IMR-90 (cell line): ENCODE results near the gene GABPB1. TPM values are rescaled to one million over a fixed set of nuclear protein-coding genes. Genes with fewer than 3 reads are reported as not detected.

ENCODE experiments used
- ATAC-seq: fragments of 200-7000 bp; cut with Tn5 transposase; 2 replicates; pipeline ENCODE4 v1.9.1; 2020; ENCODE audit warnings: low read depth, mild to moderate bottlenecking, moderate library complexity
- BruUV-seq: library from RNA; stranded (reverse); fragments of 400-500 nt; replicated peaks from 2 replicates; lab custom pipeline; 2021; lab: Mats Ljungman, UMichigan
- CTCF ChIA-PET: fragments of 300-600 bp; formaldehyde crosslinking; extraction: SDS; loops from one replicate; lab custom pipeline; 2021; ENCODE audit warnings: antibody characterized with exemption; lab: Yijun Ruan, JAX
- POLR2A ChIA-PET: fragments of 300-600 bp; sonication (Branson Sonifier 250); formaldehyde crosslinking; loops from one replicate; lab custom pipeline; 2022; ENCODE audit warnings: antibody characterized with exemption; ENCODE audit not compliant: unreplicated experiment; lab: Charles Lee
- DNase-seq: peaks from one replicate; pipeline ENCODE4 v3.0.0; 2013
- H2AFZ ChIP-seq: replicated peaks from 2 replicates; pipeline ENCODE3; 2013; ENCODE audit warnings: low read length, mild to moderate bottlenecking; ENCODE audit not compliant: poor library complexity
- H2AK5ac ChIP-seq: 2 replicates; pipeline ENCODE4 v1.6.1; 2013; ENCODE audit warnings: low read depth, low read length, inconsistent platforms
- H2AK9ac ChIP-seq: replicated peaks from 2 replicates; pipeline ENCODE3; 2013; ENCODE audit warnings: mild to moderate bottlenecking, low read depth, low read length, moderate library complexity; ENCODE audit not compliant: poor library complexity
- H2BK120ac ChIP-seq: 2 replicates; pipeline ENCODE4 v1.6.1; 2013; ENCODE audit warnings: low read depth, low read length, inconsistent platforms
- H2BK15ac ChIP-seq: 3 replicates; pipeline ENCODE4 v1.6.1; 2013; ENCODE audit warnings: low read depth, low read length, inconsistent platforms
- H2BK20ac ChIP-seq: 2 replicates; pipeline ENCODE4 v1.6.1; 2013; ENCODE audit warnings: low read depth, mild to moderate bottlenecking, inconsistent platforms, low read length, moderate library complexity
- H2BK5ac ChIP-seq: 2 replicates; pipeline ENCODE4 v1.6.1; 2013; ENCODE audit warnings: mild to moderate bottlenecking, low read depth, low read length, inconsistent platforms; ENCODE audit not compliant: poor library complexity, severe bottlenecking
- H3K14ac ChIP-seq: replicated peaks from 2 replicates; pipeline ENCODE4 v1.6.1; 2013; ENCODE audit warnings: low read depth, low read length, inconsistent platforms
- H3K18ac ChIP-seq: 2 replicates; pipeline ENCODE4 v1.6.1; 2013; ENCODE audit warnings: low read depth, low read length, control low read depth
- H3K23ac ChIP-seq: 2 replicates; pipeline ENCODE4 v1.6.1; 2013; ENCODE audit warnings: low read depth, low read length, inconsistent platforms
- H3K27ac ChIP-seq: 2 replicates; pipeline ENCODE4 v1.5.1; 2013; ENCODE audit warnings: mild to moderate bottlenecking, control low read depth, low read length; ENCODE audit not compliant: insufficient read depth
- H3K27me3 ChIP-seq: 2 replicates; pipeline ENCODE4 v1.6.1; 2013; ENCODE audit warnings: low read length; ENCODE audit not compliant: control insufficient read depth, insufficient read depth
- H3K36me3 ChIP-seq: 2 replicates; pipeline ENCODE4 v1.6.1; 2013; ENCODE audit warnings: low read length, mixed read lengths; ENCODE audit not compliant: control insufficient read depth, insufficient read depth
- H3K4ac ChIP-seq: 2 replicates; pipeline ENCODE4 v1.6.1; 2013; ENCODE audit warnings: low read depth, low read length, inconsistent platforms
- H3K4me1 ChIP-seq: 2 replicates; pipeline ENCODE4 v1.6.1; 2013; ENCODE audit warnings: low read length, mixed read lengths; ENCODE audit not compliant: control insufficient read depth, insufficient read depth
- H3K4me2 ChIP-seq: 2 replicates; pipeline ENCODE4 v1.6.1; 2013; ENCODE audit warnings: low read depth, mild to moderate bottlenecking, control low read depth, low read length, moderate library complexity
- H3K4me3 ChIP-seq: 2 replicates; pipeline ENCODE4 v1.5.1; 2013; ENCODE audit warnings: low read depth, mild to moderate bottlenecking, control low read depth, low read length, moderate library complexity; ENCODE audit not compliant: insufficient read depth
- H3K56ac ChIP-seq: 2 replicates; pipeline ENCODE4 v1.6.1; 2013; ENCODE audit warnings: low read length, inconsistent platforms; ENCODE audit not compliant: insufficient read depth; ENCODE audit errors: extremely low read depth
- H3K79me1 ChIP-seq, 2 experiments: 2 replicates each; pipeline ENCODE4 v1.6.1; 2013; ENCODE audit warnings: low read length in 2 of 2, inconsistent platforms in 1 of 2, low read depth in 1 of 2
- H3K9ac ChIP-seq: 2 replicates; pipeline ENCODE4 v1.6.1; 2013; ENCODE audit warnings: low read depth, low read length, control low read depth
- H3K9me1 ChIP-seq: 2 replicates; pipeline ENCODE4 v1.6.1; 2013; ENCODE audit warnings: low read length, inconsistent platforms; ENCODE audit not compliant: insufficient read depth
- H3K9me3 ChIP-seq: 2 replicates; pipeline ENCODE4 v1.6.1; 2013; ENCODE audit warnings: low read length; ENCODE audit not compliant: control insufficient read depth, insufficient read depth
- H4K20me1 ChIP-seq: 2 replicates; pipeline ENCODE4 v1.6.1; 2013; ENCODE audit warnings: low read length, inconsistent platforms; ENCODE audit not compliant: insufficient read depth
- H4K5ac ChIP-seq: 2 replicates; pipeline ENCODE4 v1.6.1; 2013; ENCODE audit warnings: mild to moderate bottlenecking, low read depth, low read length, control low read depth
- H4K8ac ChIP-seq, 2 experiments: 2 replicates each; pipeline ENCODE4 v1.6.1; 2013; ENCODE audit warnings: low read depth in 2 of 2, low read length in 2 of 2, control low read depth in 1 of 2, inconsistent platforms in 1 of 2
- H4K91ac ChIP-seq: 2 replicates; pipeline ENCODE4 v1.6.1; 2013; ENCODE audit warnings: low read depth, low read length, inconsistent platforms; ENCODE audit not compliant: insufficient read depth
- BHLHE40 ChIP-seq: fragments of 150-350 bp; IDR thresholded peaks from 2 replicates; pipeline ENCODE4 v1.6.1; 2016; ENCODE audit warnings: mild to moderate bottlenecking, low read depth, low read length
- FOS ChIP-seq: fragments of 150-350 bp; IDR thresholded peaks from 2 replicates; pipeline ENCODE4 v1.6.1; 2016; ENCODE audit warnings: low read depth, low read length
- RAD21 ChIP-seq: IDR thresholded peaks from 2 replicates; pipeline ENCODE4 v1.6.1; 2012; ENCODE audit warnings: low read length, improper control_type of control experiment
- SMC3 ChIP-seq: fragments of 150-350 bp; IDR thresholded peaks from 2 replicates; pipeline ENCODE4 v1.6.1; 2016; ENCODE audit warnings: low read depth, mild to moderate bottlenecking, antibody characterized with exemption, low read length, moderate library complexity
- USF2 ChIP-seq: fragments of 150-350 bp; IDR thresholded peaks from 2 replicates; pipeline ENCODE4 v1.6.1; 2017; ENCODE audit warnings: mild to moderate bottlenecking, antibody characterized with exemption, low read length, low read depth
- WGBS, 2 experiments: methylation state at CpG; one replicate each; pipeline versions ENCODE4 v1.1.5 to v1.1.7; 2013; ENCODE audit warnings: missing lambda C conversion rate in 2 of 2; ENCODE audit not compliant: insufficient read length in 1 of 2; ENCODE audit errors: extremely low coverage in 2 of 2; 5-methylcytosine and 5-hydroxymethylcytosine counted together
- dilution Hi-C: fragments of 300-500 bp; cut with HindIII; formaldehyde crosslinking; loops from one replicate; pipeline ENCODE4 v1.14.3; 2018; ENCODE audit warnings: low sequenced_read_pairs; ENCODE audit not compliant: unreplicated experiment
- in situ Hi-C: fragments of 300-500 bp; cut with MboI; formaldehyde crosslinking; loops from 3 replicates; pipeline ENCODE4 v1.14.3; 2019; ENCODE audit warnings: low sequenced_read_pairs, inconsistent platforms, mixed read lengths
- intact Hi-C: fragments of 100-400 bp; cut with micrococcal nuclease; formaldehyde crosslinking; loops from 2 replicates; pipeline ENCODE4 v1.10.0; 2022
- polyA plus RNA-seq, 3 experiments: library from polyadenylated mRNA; depleted of rRNA; stranded (reverse); fragments of >200 nt; gene quantifications; 2 replicates each; pipeline ENCODE4 v1.2.3, GENCODE V29; 2012; ENCODE audit warnings: low replicate concordance in 1 of 3
- total RNA-seq: library from RNA; depleted of rRNA; stranded (reverse); fragments of >200 nt; gene quantifications from 2 replicates; pipeline ENCODE4 v1.2.3, GENCODE V29; 2012

GABPB1 gene
- total and polyA plus RNA-seq, 2 of the 4 experiments (the other 2 are of a cell fraction): 26.3 to 89.3 TPM

- Histone ChIP-seq H3K9me1 (peaks cover 3% of the 10 kb centered on the region; the same call in 1 of the 2 replicates), H2BK20ac (no peak overlapping the region), H2BK15ac (no peak overlapping the region), H4K5ac (no peak overlapping the region), H4K91ac (no peak overlapping the region), H2AFZ (no peak overlapping the region), H3K4me3 (no peak overlapping the region), H3K9ac (no peak overlapping the region), H3K36me3 (no peaks in the 10 kb centered on the region), H3K27ac (no peak overlapping the region), H3K4ac (no peak overlapping the region), H2BK120ac (no peak overlapping the region), H3K79me1 (peaks cover 34 to 70% of the 10 kb centered on the region in 2 experiments), H2AK5ac (no peak overlapping the region), H4K20me1 (no peaks in the 10 kb centered on the region; the same call in 1 of the 2 replicates), H4K8ac (no peak overlapping the region), H3K56ac (no peak overlapping the region), H2BK5ac (no peak overlapping the region), H3K27me3 (no peaks in the 10 kb centered on the region), H3K4me1 (no peaks in the 10 kb centered on the region), H2AK9ac (no peak overlapping the region), H3K18ac (no peak overlapping the region), H3K9me3 (no peaks in the 10 kb centered on the region), H3K14ac (no peak overlapping the region), H3K23ac (no peak overlapping the region), H3K4me2 (no peak overlapping the region)
- dilution Hi-C loops: no loop called here
- POLR2A ChIA-PET: no interaction called here
- DNase-seq: no peak
- in situ Hi-C loops: no loop called here
- BruUV-seq: no TSS peak
- no peak for ATAC-seq
- CTCF ChIA-PET: no interaction called here
- 100% methylated on average over 1 of the region's 3 CpGs for WGBS, 2 experiments
- TF ChIP-seq FOS: no peak
- no peak for TF ChIP-seq USF2
- TF ChIP-seq SMC3: no peak
- no peak for TF ChIP-seq BHLHE40
- no peak for TF ChIP-seq RAD21
- intact Hi-C loops: no loop called here
Measured at GRCh38 chr15:50344006-50344464, 11.0 kb downstream of the GABPB1 start.
